Neural cell (in vitro differentiated cells): ENCODE results near the gene CARHSP1.
"Not testable (repeated sequence)": the region's sequence is repeated elsewhere in the genome, so short reads cannot be mapped to it uniquely, and the experiment has no call there.

Source experiments
- CTCF ChIP-seq: fragments of 450-650 bp; IDR thresholded peaks from 2 replicates; pipeline ENCODE4 v1.5.1; 2014; ENCODE audit warnings: antibody characterized with exemption, mild to moderate bottlenecking, moderate library complexity; ENCODE audit not compliant: poor library complexity, severe bottlenecking
- EP300 ChIP-seq: fragments of 450-650 bp; conservative IDR thresholded peaks from 2 replicates; pipeline ENCODE4 v1.6.1; 2014; ENCODE audit warnings: antibody characterized with exemption, mild to moderate bottlenecking, moderate library complexity; ENCODE audit not compliant: poor library complexity, severe bottlenecking
- EZH2 ChIP-seq: fragments of 200-600, 300-800 bp; shearing (Covaris generic), sonication (generic); IDR thresholded peaks from 2 replicates; pipeline ENCODE4 v1.6.1; 2014; ENCODE audit warnings: antibody characterized with exemption, low read length, borderline replicate concordance, mild to moderate bottlenecking; ENCODE audit not compliant: insufficient read depth, poor library complexity, severe bottlenecking
- RAD21 ChIP-seq: fragments of 450-650 bp; conservative IDR thresholded peaks from 2 replicates; pipeline ENCODE4 v1.6.1; 2014; ENCODE audit warnings: antibody characterized with exemption, mild to moderate bottlenecking, moderate library complexity
- REST ChIP-seq: IDR thresholded peaks from 2 replicates; pipeline ENCODE4 v1.6.1; 2012; ENCODE audit warnings: borderline replicate concordance
- SMC3 ChIP-seq: fragments of 450-650 bp; conservative IDR thresholded peaks from 2 replicates; pipeline ENCODE4 v1.6.1; 2014; ENCODE audit warnings: antibody characterized with exemption, mild to moderate bottlenecking, moderate library complexity; ENCODE audit not compliant: poor library complexity
- TAF1 ChIP-seq: IDR thresholded peaks from 2 replicates; pipeline ENCODE4 v1.6.1; 2012; ENCODE audit warnings: low read depth

DNA sequence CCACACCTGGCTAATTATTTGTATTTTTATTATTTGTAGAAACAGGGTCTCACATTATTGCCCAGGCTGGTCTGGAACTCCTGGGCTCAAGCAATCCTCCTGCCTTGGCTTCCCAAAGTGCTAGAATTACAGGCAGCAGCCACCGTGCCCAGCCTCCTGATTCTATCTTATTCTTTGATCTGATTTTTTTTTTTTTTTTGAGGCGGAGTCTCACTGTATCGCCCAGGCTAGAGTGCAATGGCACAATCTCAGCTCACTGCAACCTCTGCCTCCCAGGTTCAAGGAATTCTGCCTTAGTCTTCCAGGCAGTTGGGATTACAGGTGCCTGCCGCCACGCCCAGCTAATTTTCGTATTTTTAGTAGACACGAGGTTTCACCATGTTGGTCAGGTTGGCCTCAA, 6.5 kb upstream of the CARHSP1 start:
- not testable (repeated sequence) for TF ChIP-seq CTCF, EZH2, RAD21, REST, TAF1, SMC3, EP300
